ENCODE measurements around the gene ZNF445. TPM values are rescaled to one million over a fixed set of nuclear protein-coding genes. Genes with fewer than 3 reads are reported as not detected.
A peak's percentile ranks its signal among the peaks of the same experiment; 100 is the strongest.

ZNF445 gene
- total and polyA plus RNA-seq, 2 of the 8 experiments (the other 6 are each of a cell fraction or from before 2014, with no cell fraction given): 3.3 to 26.3 TPM

- H3K14ac ChIP-seq (ENCODE audit: insufficient read length): no peak overlapping the region
- peaks cover 4% of the 10 kb centered on the region; the same call in 1 of the 2 replicates for H3K23me2 ChIP-seq (ENCODE audit: low read depth, low read length)
- H3K79me1 ChIP-seq (ENCODE audit: low read depth, low read length): no peaks in the 10 kb centered on the region; the same call in 1 of the 2 replicates
- no peak overlapping the region for H2AK5ac ChIP-seq (ENCODE audit: low read depth, low read length)
- H3K36me3 ChIP-seq (ENCODE audit: control insufficient read depth in 2 of 4, insufficient read depth in 4 of 4, low read length in 3 of 4): no peaks in the 10 kb centered on the region
- H3K23ac ChIP-seq (ENCODE audit: insufficient read length): no peak overlapping the region
- no peak overlapping the region for H4K5ac ChIP-seq (ENCODE audit: insufficient read length, low read depth, low read length)
- ChIA-PET CTCF (ENCODE audit: partially characterized antibody) (interaction anchor here (1.0 kb wide), 1 partner anchor 52 kb away, joined by 3 read pairs; no protein-coding TSS in a partner anchor), POLR2A (ENCODE audit: partially characterized antibody) (interaction anchor here (0.6 to 2.0 kb wide), 6 partner anchors 9 to 283 kb away, joined by 3 to 7 read pairs (median 3); partner anchors contain the start of genes KIAA1143, KIF15 and ZNF660)
- H3K9ac ChIP-seq (replicated peaks in 1 of 4; ENCODE audit: extremely low read depth in 1 of 4, low read depth in 3 of 4, low read length in 3 of 4): peak overlapping the region in 2 of 4 experiments; percentile 57 to 71; a peak in 4 of 7 replicates
- no peak overlapping the region for H3K18ac ChIP-seq (ENCODE audit: extremely low read depth, low read length)
- peaks cover 0 to 32% of the 10 kb centered on the region in 2 experiments; a peak in 2 of 4 replicates for H3K79me2 ChIP-seq (ENCODE audit: control insufficient read depth in 1 of 2, insufficient read depth in 2 of 2, low read length in 2 of 2)
- H3K4me2 ChIP-seq (ENCODE audit: insufficient read depth in 1 of 2, low read depth in 2 of 2, low read length in 2 of 2): peak overlapping the region; percentile 69 to 88
- peak overlapping the region in 3 of 4 experiments; percentile 60 to 96 (median 70); a peak in 6 of 8 replicates for H3K4me3 ChIP-seq (ENCODE audit: extremely low read depth in 1 of 4, insufficient read depth in 2 of 4, low read depth in 3 of 4, low read length in 4 of 4)
- no peak overlapping the region for H2BK20ac ChIP-seq (ENCODE audit: low read length)
- H3K4me1 ChIP-seq (replicated peaks in 1 of 4; ENCODE audit: control insufficient read depth in 3 of 4, insufficient read depth in 4 of 4, low read length in 3 of 4): no peaks in the 10 kb centered on the region; a peak in 3 of 7 replicates
- H2BK120ac ChIP-seq (replicated peaks; ENCODE audit: low read depth, low read length): no peak overlapping the region
- no peak overlapping the region for H4K8ac ChIP-seq (ENCODE audit: extremely low read depth, insufficient read depth, low read length)
- H4K20me1 ChIP-seq (replicated peaks in 1 of 2; ENCODE audit: control insufficient read depth in 1 of 2, insufficient read depth in 2 of 2, low read length in 2 of 2): no peaks in the 10 kb centered on the region
- H2BK12ac ChIP-seq (ENCODE audit: low read depth, low read length): no peak overlapping the region
- WGBS, 2 experiments (ENCODE audit: extremely low coverage in 1 of 2, insufficient coverage in 1 of 2, insufficient read length in 1 of 2, insufficient replicate concordance in 2 of 2, low coverage in 1 of 2, low lambda C conversion rate in 2 of 2, missing lambda C conversion rate in 1 of 2): 82% methylated on average over 4 of the region's 4 CpGs; no CpG with 5 or more reads in 1 of the 2 experiments
- no peak overlapping the region for H3K56ac ChIP-seq (replicated peaks; ENCODE audit: insufficient read length, low read depth, low read length)
- peaks cover 0 to 3% (median 0%) of the 10 kb centered on the region in 4 experiments; a peak in 2 of 7 replicates for H3K27me3 ChIP-seq (replicated peaks in 1 of 4; ENCODE audit: control insufficient read depth in 3 of 4, extremely low read depth in 1 of 4, insufficient read depth in 3 of 4, low read length in 3 of 4)
- H3K4ac ChIP-seq (replicated peaks; ENCODE audit: insufficient read length, low read depth, low read length): no peak overlapping the region
- no peak overlapping the region for H4K91ac ChIP-seq (replicated peaks; ENCODE audit: insufficient read length, low read length)
- no peak for DNase-seq (ENCODE audit: low read depth in 1 of 2, low spot score in 2 of 2)
- H3K9me3 ChIP-seq (ENCODE audit: insufficient read depth in 2 of 2, low read depth in 1 of 2, low read length in 1 of 2): no peaks in the 10 kb centered on the region
- H3K27ac ChIP-seq (ENCODE audit: low read depth, low read length): no peak overlapping the region
- FAIRE-seq: no peak
- no peak overlapping the region for H2BK15ac ChIP-seq (ENCODE audit: low read length)
- H2BK5ac ChIP-seq (ENCODE audit: low read depth, low read length): no peak overlapping the region
- peak overlapping the region; percentile 100 for H2AFZ ChIP-seq (ENCODE audit: low read length)
- TF ChIP-seq, protein P1, sequence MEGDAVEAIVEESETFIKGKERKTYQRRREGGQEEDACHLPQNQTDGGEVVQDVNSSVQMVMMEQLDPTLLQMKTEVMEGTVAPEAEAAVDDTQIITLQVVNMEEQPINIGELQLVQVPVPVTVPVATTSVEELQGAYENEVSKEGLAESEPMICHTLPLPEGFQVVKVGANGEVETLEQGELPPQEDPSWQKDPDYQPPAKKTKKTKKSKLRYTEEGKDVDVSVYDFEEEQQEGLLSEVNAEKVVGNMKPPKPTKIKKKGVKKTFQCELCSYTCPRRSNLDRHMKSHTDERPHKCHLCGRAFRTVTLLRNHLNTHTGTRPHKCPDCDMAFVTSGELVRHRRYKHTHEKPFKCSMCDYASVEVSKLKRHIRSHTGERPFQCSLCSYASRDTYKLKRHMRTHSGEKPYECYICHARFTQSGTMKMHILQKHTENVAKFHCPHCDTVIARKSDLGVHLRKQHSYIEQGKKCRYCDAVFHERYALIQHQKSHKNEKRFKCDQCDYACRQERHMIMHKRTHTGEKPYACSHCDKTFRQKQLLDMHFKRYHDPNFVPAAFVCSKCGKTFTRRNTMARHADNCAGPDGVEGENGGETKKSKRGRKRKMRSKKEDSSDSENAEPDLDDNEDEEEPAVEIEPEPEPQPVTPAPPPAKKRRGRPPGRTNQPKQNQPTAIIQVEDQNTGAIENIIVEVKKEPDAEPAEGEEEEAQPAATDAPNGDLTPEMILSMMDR (IDR thresholded peaks at IDR 0.05; ENCODE audit: control extremely low read depth in 1 of 3, insufficient read depth in 1 of 3, low read depth in 1 of 3, low read length in 3 of 3): no peak
- TF ChIP-seq MAFK (IDR thresholded peaks at IDR 0.05; ENCODE audit: low read depth, low read length) (no peak), ASH2L (IDR thresholded peaks at IDR 0.05; ENCODE audit: low read length) (no peak), EGR1 (IDR thresholded peaks at IDR 0.05; ENCODE audit: borderline replicate concordance, low read depth, low read length) (no peak), SIN3A (conservative IDR thresholded peaks at IDR 0.05 in 1 of 2, IDR thresholded peaks at IDR 0.05 in 1 of 2; ENCODE audit: low read depth in 1 of 2, low read length in 2 of 2) (no peak), SIRT6 (IDR thresholded peaks at IDR 0.05; ENCODE audit: low read length) (no peak), SRF (IDR thresholded peaks at IDR 0.05; ENCODE audit: low read depth, low read length) (no peak), E2F6 (IDR thresholded peaks at IDR 0.05) (no peak), JUN (IDR thresholded peaks at IDR 0.05; ENCODE audit: low read depth, low read length) (no peak), SP1 (IDR thresholded peaks at IDR 0.05; ENCODE audit: low read depth, low read length) (no peak), KDM5A (IDR thresholded peaks at IDR 0.05; ENCODE audit: low read length) (no peak)
These were observed 592 bp upstream of the ZNF445 start for GRCh38 chr3:44478055-44478468.
